Measurements from ENCODE around the gene RTN4R. TPM values are rescaled to one million over a fixed set of nuclear protein-coding genes. Genes with fewer than 3 reads are reported as not detected.

RTN4R gene
- total and polyA plus RNA-seq, 9 of the 15 experiments (the other 6 are each of a cell fraction or from before 2014, with no cell fraction given), result 0.04 to 2.8 (median 1.4) TPM; not detected in 3

DNA sequence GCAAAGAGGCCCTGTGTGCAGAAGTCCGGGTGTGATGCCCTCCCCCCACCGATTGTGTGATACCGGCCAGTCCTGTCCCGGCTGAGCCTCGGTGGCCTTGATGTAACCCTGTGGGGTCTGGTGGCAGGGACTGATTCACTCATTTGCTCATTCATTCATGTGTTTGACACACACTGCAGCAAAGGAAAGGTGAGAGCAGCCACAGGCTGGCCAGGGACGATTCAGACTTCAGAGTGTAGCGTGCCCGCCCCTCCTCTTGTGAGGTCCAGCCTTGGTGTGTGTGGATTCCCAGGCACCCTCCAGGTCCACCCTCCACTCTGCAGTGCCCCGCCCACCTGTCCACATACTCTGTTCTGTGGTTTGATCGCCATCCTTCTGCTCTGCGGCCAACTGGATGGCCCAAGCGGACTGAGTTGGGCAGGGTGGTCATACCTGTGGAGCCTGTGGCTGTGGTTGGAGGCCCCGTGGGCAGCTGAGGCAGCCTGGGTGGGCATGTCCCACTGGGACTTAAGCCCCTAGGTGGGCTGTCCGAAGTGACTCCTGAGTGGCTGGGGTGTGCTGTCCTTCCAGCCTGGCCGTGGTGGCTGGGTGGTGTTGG, 59.3 kb downstream of the RTN4R start (continued):
- TF ChIP-seq, protein P1, sequence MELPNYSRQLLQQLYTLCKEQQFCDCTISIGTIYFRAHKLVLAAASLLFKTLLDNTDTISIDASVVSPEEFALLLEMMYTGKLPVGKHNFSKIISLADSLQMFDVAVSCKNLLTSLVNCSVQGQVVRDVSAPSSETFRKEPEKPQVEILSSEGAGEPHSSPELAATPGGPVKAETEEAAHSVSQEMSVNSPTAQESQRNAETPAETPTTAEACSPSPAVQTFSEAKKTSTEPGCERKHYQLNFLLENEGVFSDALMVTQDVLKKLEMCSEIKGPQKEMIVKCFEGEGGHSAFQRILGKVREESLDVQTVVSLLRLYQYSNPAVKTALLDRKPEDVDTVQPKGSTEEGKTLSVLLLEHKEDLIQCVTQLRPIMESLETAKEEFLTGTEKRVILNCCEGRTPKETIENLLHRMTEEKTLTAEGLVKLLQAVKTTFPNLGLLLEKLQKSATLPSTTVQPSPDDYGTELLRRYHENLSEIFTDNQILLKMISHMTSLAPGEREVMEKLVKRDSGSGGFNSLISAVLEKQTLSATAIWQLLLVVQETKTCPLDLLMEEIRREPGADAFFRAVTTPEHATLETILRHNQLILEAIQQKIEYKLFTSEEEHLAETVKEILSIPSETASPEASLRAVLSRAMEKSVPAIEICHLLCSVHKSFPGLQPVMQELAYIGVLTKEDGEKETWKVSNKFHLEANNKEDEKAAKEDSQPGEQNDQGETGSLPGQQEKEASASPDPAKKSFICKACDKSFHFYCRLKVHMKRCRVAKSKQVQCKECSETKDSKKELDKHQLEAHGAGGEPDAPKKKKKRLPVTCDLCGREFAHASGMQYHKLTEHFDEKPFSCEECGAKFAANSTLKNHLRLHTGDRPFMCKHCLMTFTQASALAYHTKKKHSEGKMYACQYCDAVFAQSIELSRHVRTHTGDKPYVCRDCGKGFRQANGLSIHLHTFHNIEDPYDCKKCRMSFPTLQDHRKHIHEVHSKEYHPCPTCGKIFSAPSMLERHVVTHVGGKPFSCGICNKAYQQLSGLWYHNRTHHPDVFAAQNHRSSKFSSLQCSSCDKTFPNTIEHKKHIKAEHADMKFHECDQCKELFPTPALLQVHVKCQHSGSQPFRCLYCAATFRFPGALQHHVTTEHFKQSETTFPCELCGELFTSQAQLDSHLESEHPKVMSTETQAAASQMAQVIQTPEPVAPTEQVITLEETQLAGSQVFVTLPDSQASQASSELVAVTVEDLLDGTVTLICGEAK (IDR thresholded peaks at IDR 0.05), result no peak
- TF ChIP-seq, protein P1 (CRISPR knock-in tag; IDR thresholded peaks at IDR 0.05), result 0 out of 2 replicates have a peak, but pooled peaks have one; percentile 8
- TF ChIP-seq, protein P2, sequence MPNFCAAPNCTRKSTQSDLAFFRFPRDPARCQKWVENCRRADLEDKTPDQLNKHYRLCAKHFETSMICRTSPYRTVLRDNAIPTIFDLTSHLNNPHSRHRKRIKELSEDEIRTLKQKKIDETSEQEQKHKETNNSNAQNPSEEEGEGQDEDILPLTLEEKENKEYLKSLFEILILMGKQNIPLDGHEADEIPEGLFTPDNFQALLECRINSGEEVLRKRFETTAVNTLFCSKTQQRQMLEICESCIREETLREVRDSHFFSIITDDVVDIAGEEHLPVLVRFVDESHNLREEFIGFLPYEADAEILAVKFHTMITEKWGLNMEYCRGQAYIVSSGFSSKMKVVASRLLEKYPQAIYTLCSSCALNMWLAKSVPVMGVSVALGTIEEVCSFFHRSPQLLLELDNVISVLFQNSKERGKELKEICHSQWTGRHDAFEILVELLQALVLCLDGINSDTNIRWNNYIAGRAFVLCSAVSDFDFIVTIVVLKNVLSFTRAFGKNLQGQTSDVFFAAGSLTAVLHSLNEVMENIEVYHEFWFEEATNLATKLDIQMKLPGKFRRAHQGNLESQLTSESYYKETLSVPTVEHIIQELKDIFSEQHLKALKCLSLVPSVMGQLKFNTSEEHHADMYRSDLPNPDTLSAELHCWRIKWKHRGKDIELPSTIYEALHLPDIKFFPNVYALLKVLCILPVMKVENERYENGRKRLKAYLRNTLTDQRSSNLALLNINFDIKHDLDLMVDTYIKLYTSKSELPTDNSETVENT (CRISPR knock-in tag; IDR thresholded peaks at IDR 0.05), result no peak
- TF ChIP-seq, protein P3, sequence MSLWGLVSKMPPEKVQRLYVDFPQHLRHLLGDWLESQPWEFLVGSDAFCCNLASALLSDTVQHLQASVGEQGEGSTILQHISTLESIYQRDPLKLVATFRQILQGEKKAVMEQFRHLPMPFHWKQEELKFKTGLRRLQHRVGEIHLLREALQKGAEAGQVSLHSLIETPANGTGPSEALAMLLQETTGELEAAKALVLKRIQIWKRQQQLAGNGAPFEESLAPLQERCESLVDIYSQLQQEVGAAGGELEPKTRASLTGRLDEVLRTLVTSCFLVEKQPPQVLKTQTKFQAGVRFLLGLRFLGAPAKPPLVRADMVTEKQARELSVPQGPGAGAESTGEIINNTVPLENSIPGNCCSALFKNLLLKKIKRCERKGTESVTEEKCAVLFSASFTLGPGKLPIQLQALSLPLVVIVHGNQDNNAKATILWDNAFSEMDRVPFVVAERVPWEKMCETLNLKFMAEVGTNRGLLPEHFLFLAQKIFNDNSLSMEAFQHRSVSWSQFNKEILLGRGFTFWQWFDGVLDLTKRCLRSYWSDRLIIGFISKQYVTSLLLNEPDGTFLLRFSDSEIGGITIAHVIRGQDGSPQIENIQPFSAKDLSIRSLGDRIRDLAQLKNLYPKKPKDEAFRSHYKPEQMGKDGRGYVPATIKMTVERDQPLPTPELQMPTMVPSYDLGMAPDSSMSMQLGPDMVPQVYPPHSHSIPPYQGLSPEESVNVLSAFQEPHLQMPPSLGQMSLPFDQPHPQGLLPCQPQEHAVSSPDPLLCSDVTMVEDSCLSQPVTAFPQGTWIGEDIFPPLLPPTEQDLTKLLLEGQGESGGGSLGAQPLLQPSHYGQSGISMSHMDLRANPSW (CRISPR knock-in tag; IDR thresholded peaks at IDR 0.05), result peak; percentile 81; the same call in 1 of the 2 replicates
- TF ChIP-seq, protein P4, sequence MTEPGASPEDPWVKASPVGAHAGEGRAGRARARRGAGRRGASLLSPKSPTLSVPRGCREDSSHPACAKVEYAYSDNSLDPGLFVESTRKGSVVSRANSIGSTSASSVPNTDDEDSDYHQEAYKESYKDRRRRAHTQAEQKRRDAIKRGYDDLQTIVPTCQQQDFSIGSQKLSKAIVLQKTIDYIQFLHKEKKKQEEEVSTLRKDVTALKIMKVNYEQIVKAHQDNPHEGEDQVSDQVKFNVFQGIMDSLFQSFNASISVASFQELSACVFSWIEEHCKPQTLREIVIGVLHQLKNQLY (CRISPR knock-in tag; conservative IDR thresholded peaks at IDR 0.05), result 0 out of 4 replicates have a peak, but pooled peaks of 1 of the 2 experiments have one; percentile 30
- no peak for TF ChIP-seq ZSCAN29 (IDR thresholded peaks at IDR 0.05)
- no peak for TF ChIP-seq RBM39 (optimal IDR thresholded peaks at IDR 0.05; ENCODE audit: low read depth, low read length)
- TF ChIP-seq KLF13 (tag; IDR thresholded peaks at IDR 0.05; ENCODE audit: borderline replicate concordance, low read depth), result 0 out of 2 replicates have a peak, but pooled peaks have one; percentile 15
- no peak for TF ChIP-seq MCM2 (IDR thresholded peaks at IDR 0.05; ENCODE audit: low read depth)
- no peak for TF ChIP-seq ZBTB8A (IDR thresholded peaks at IDR 0.05; ENCODE audit: partially characterized antibody)
- no peak for TF ChIP-seq SIN3A (IDR thresholded peaks at IDR 0.05; ENCODE audit: borderline replicate concordance in 2 of 2, control insufficient read depth in 1 of 2, low read depth in 2 of 2, low read length in 2 of 2)

Data from K562 (cell line).